HFFc6 (cell line): ENCODE results near the gene TSTD2. TPM values are rescaled to one million over a fixed set of nuclear protein-coding genes. Genes with fewer than 3 reads are reported as not detected.

Experiments used
- DNase-seq: peaks from one replicate; pipeline ENCODE4 v3.0.0-alpha.2; 2018
- H3K27ac Mint-ChIP-seq: 2 replicates; pipeline ENCODE4 v1.8.0; 2020; ENCODE audit warnings: mild to moderate bottlenecking, mixed read lengths
- H3K27me3 Mint-ChIP-seq: 2 replicates; pipeline ENCODE4 v1.8.0; 2021; ENCODE audit warnings: mild to moderate bottlenecking, moderate library complexity, mixed read lengths; ENCODE audit not compliant: insufficient read depth
- H3K36me3 Mint-ChIP-seq: 2 replicates; pipeline ENCODE4 v1.8.0; 2021; ENCODE audit warnings: low read depth, mixed read lengths
- H3K4me1 Mint-ChIP-seq: 2 replicates; pipeline ENCODE4 v1.8.0; 2020; ENCODE audit warnings: low read depth, mixed read lengths
- H3K4me3 Mint-ChIP-seq: 2 replicates; pipeline ENCODE4 v1.8.0; 2020; ENCODE audit warnings: mild to moderate bottlenecking, moderate library complexity, mixed read lengths
- H3K9me3 Mint-ChIP-seq: 2 replicates; pipeline ENCODE4 v1.8.0; 2020; ENCODE audit warnings: mild to moderate bottlenecking, mixed read lengths
- CTCF ChIP-seq: fragments of 200-600 bp; sonication (generic); IDR thresholded peaks from 2 replicates; pipeline ENCODE4 v1.5.0; 2021; ENCODE audit warnings: antibody characterized with exemption, mild to moderate bottlenecking
- total RNA-seq, 6 experiments: library from RNA; stranded (reverse); fragmentation: NEBNext Ultra II Directional; extraction: Animal tissue kit (Norgen Biotek cat#: 25700); gene quantifications; 2 replicates in 1 of 6; 3 replicates in 5 of 6; pipeline ENCODE4 v1.2.3, GENCODE V29; 2021

TSTD2 gene
- total RNA-seq, 6 experiments from 2014 or later, result 7.0 to 10.7 (median 8.6) TPM

GRCh38 chr9:97553141-97553540 is 80.0 kb downstream of the TSTD2 start:
- Mint-ChIP-seq H3K4me3 (no peak overlapping the region), H3K4me1 (no peaks in the 10 kb centered on the region; the same call in 1 of the 2 replicates), H3K36me3 (no peaks in the 10 kb centered on the region), H3K27ac (no peak overlapping the region), H3K27me3 (peaks cover 57% of the 10 kb centered on the region), H3K9me3 (no peaks in the 10 kb centered on the region)
- TF ChIP-seq CTCF, result no peak
- DNase-seq, result no peak

DNA sequence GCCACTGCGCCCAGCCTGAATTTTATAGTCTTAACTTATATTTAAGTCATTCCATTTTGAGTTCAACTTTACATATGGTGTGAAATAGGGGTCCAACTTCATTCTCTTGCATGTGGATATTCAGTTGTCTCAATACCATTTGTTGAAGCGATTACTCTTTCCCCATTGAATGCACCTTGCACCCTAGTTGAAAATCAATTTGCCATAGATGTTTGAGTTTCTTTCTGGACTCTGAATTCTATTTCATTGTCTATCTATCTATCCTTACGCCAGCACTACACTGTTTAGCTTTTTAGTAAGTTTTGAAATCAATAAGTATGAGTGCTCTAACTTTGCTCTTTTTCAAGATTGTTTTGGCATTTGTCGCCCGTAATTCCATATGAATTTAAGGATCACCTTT is 81.9 kb downstream of the TSTD2 start:
- H3K4me1 Mint-ChIP-seq, result no peaks in the 10 kb centered on the region; the same call in 1 of the 2 replicates
- peaks cover 58% of the 10 kb centered on the region for H3K27me3 Mint-ChIP-seq

GRCh38 chr9:97550386-97550785 is 82.8 kb downstream of the TSTD2 start:
- Mint-ChIP-seq H3K4me1 (peaks cover 5% of the 10 kb centered on the region; the same call in 1 of the 2 replicates), H3K27ac (no peak overlapping the region), H3K27me3 (peaks cover 54% of the 10 kb centered on the region), H3K4me3 (no peak overlapping the region), H3K9me3 (no peaks in the 10 kb centered on the region), H3K36me3 (no peaks in the 10 kb centered on the region)
- no peak for TF ChIP-seq CTCF
- DNase-seq, result no peak

More for the DNA sequence above, 81.9 kb downstream of the TSTD2 start:
- Mint-ChIP-seq H3K9me3 (no peaks in the 10 kb centered on the region), H3K36me3 (no peaks in the 10 kb centered on the region), H3K4me3 (no peak overlapping the region), H3K27ac (no peak overlapping the region)
- no peak for DNase-seq
- no peak for TF ChIP-seq CTCF

Other genes starting within 250 kb of the TSTD2 start
- gene TDRD7, start 221.3 kb downstream of the TSTD2 start, total RNA-seq, result 10 to 100 TPM in 2 of 6 experiments, 1 to 10 TPM in 4; 8.2 to 10.5 (median 9.0) TPM
- gene TMOD1, start 131.7 kb downstream of the TSTD2 start, total RNA-seq, result under 1 TPM; 0.14 to 0.60 (median 0.57) TPM
- 10 to 100 TPM; 36.5 to 46.3 (median 41.2) TPM for gene NCBP1, start 453 bp upstream of the TSTD2 start, total RNA-seq
- 10 to 100 TPM in 2 of 6 experiments, 1 to 10 TPM in 4; 6.5 to 10.7 (median 9.6) TPM for gene XPA, start 64.0 kb upstream of the TSTD2 start, total RNA-seq
- 100 to 1,000 TPM in 4 of 6 experiments, 10 to 100 TPM in 2; 51.0 to 173 (median 158) TPM for gene FOXE1, start 219.9 kb upstream of the TSTD2 start, total RNA-seq